ENCODE measurements around the gene TXNDC2.

DNA sequence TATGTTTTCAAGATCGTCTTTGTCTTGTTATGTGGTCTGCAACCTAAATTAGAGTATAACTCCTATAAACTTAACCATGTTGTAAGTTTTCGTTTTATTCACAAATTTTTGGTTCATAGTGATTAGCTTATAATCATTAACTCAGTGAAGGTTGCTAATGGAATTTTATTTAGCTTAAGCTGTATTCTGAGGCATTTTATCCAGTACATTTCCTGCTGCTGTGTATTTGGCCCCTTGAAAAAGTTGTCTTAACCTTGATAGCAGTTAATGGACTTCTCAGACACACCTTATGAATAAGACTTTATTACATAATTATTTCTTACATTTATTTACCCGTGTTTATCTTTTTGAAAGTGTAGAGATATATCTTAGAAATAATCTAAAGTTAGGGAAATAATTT, 48.5 kb downstream of the TXNDC2 start:
- TF ChIP-seq, protein P1, sequence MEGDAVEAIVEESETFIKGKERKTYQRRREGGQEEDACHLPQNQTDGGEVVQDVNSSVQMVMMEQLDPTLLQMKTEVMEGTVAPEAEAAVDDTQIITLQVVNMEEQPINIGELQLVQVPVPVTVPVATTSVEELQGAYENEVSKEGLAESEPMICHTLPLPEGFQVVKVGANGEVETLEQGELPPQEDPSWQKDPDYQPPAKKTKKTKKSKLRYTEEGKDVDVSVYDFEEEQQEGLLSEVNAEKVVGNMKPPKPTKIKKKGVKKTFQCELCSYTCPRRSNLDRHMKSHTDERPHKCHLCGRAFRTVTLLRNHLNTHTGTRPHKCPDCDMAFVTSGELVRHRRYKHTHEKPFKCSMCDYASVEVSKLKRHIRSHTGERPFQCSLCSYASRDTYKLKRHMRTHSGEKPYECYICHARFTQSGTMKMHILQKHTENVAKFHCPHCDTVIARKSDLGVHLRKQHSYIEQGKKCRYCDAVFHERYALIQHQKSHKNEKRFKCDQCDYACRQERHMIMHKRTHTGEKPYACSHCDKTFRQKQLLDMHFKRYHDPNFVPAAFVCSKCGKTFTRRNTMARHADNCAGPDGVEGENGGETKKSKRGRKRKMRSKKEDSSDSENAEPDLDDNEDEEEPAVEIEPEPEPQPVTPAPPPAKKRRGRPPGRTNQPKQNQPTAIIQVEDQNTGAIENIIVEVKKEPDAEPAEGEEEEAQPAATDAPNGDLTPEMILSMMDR (IDR thresholded peaks at IDR 0.05): no peak
- TF ChIP-seq EZH2 (IDR thresholded peaks at IDR 0.05): no peak

Measured in neural progenitor cell (in vitro differentiated cells).